ENCODE data around the gene AP4M1. TPM values are rescaled to one million over a fixed set of nuclear protein-coding genes. Genes with fewer than 3 reads are reported as not detected.

AP4M1 gene
- total and polyA plus RNA-seq, 3 donors from 2014 or later = 39.1 to 54.7 (median 51.3) TPM

DNA sequence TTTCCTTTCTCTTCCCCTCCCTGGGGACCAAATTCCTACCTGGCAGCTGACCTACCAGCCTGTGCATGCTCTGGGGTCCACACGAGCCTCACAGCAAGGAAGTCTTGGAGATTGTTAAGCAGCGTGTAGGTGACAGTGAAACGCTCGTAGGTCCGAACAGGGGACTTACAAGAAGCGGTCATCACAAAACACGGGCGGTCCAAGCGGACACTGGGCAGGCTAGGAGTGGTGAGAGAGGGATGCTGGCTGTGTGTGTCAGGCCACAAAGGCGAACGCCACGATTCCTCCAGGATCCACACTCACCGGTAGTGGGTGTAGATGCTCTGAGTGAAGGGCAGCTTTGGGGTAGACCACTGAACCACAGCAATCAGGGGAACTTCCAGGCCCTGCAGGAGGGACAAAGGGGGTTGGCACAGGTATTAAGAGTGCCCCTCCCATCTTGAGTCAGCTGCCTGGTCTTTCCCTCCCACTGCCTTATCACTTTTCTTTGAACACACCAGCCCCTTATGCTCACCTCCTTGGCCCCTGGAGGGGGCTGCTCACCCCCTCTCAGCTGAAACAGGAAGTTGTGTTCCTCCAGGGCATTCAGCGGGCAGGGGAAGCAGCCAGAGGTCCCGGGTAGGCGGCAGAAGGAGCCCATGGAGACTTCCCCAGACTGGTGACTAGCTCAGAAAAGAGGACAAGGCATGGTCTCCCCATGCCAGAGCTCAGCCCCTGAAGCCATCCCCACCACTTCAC is 55.1 kb downstream of the AP4M1 start:
- no peak for DNase-seq
- Histone ChIP-seq H3K4me1 (peaks cover 8% of the 10 kb centered on the region), H3K9me3 (no peaks in the 10 kb centered on the region), H3K4me3 (no peak overlapping the region), H3K27ac (peak overlapping the region in 1 of 2 donors; percentile 6), H3K27me3 (no peaks in the 10 kb centered on the region), H3K36me3 (ENCODE audit: low read depth, missing control alignments) (no peaks in the 10 kb centered on the region)
- intact Hi-C loops (cut with DNase I; ENCODE audit: low total_unique reads) = no loop called here
- TF ChIP-seq, protein P1, sequence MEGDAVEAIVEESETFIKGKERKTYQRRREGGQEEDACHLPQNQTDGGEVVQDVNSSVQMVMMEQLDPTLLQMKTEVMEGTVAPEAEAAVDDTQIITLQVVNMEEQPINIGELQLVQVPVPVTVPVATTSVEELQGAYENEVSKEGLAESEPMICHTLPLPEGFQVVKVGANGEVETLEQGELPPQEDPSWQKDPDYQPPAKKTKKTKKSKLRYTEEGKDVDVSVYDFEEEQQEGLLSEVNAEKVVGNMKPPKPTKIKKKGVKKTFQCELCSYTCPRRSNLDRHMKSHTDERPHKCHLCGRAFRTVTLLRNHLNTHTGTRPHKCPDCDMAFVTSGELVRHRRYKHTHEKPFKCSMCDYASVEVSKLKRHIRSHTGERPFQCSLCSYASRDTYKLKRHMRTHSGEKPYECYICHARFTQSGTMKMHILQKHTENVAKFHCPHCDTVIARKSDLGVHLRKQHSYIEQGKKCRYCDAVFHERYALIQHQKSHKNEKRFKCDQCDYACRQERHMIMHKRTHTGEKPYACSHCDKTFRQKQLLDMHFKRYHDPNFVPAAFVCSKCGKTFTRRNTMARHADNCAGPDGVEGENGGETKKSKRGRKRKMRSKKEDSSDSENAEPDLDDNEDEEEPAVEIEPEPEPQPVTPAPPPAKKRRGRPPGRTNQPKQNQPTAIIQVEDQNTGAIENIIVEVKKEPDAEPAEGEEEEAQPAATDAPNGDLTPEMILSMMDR (IDR thresholded peaks at IDR 0.05) = no peak
- no peak for TF ChIP-seq POLR2A (IDR thresholded peaks at IDR 0.05)
- WGBS, 2 donors = 69 to 77% methylated on average over 16 of the region's 16 CpGs

DNA sequence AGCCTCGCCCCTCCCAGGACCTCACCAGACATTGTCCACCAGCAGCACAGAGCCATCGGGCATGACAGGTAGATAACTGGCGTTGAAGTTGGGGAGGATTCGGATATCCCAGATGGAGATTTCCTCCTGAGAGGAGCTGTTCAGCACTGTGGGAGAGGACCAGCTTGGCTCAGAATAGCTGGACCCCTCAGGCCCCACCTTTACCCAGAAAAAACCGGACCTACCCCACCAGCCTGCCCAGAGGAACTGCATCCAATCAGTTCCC is 55.6 kb downstream of the AP4M1 start:
- H3K9me3 ChIP-seq = no peaks in the 10 kb centered on the region
- H3K36me3 ChIP-seq (ENCODE audit: low read depth, missing control alignments) = no peaks in the 10 kb centered on the region
- peaks cover 8% of the 10 kb centered on the region for H3K4me1 ChIP-seq
- H3K27ac ChIP-seq = peak overlapping the region in 1 of 2 donors; percentile 6
- H3K4me3 ChIP-seq = no peak overlapping the region
- DNase-seq = no peak
- intact Hi-C loops (cut with DNase I; ENCODE audit: low total_unique reads) = no loop called here
- 52 to 72% methylated on average over 5 of the region's 5 CpGs for WGBS, 2 donors
- H3K27me3 ChIP-seq = no peaks in the 10 kb centered on the region
- TF ChIP-seq, protein P1 (IDR thresholded peaks at IDR 0.05) = no peak
- no peak for TF ChIP-seq POLR2A (IDR thresholded peaks at IDR 0.05)

DNA sequence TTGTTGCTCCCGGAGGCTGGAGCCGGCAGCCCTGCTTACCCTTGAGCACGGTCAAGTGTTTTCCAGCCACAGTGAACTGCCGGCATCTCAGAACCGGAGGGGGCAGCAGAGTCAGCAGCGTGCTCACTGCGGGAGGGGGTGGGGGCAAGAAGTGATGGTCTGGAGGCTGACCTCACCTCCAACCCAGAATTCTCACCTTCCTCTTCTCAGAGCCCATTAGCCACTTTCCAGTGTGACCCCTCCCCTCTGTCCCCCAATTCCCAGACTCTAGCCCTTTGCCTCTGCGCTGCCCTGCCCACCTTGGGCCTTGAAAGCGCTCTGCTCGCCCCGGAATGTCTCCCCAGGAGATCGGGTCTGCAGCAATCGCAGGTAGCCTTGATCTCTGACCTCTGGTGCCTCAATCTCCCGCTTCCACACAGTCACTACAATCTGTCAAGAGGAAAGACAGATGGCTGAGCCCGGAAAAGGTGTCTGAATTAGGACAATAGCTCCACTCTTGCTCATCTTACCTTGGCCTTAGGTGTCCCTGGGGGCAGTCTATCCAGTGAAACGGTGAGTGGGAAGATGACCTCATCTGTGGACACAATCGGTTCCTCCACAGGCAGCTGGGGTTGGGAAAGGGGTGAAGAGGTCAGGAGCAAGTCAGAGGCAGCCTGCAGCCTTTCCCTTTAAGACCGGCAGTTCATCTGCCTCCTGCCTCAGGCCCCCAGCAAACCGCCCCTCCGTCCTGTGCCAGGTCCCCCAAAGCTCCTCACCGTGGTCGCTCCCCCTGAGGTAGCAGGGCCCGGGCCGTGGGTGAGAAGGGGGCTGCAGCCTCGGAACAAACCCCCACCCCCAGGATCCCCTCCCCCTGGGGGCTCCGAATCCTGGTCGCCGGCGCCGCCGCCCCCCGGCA is 56.1 kb downstream of the AP4M1 start:
- 17 to 21% methylated on average over 16 to 32 of the region's 32 CpGs for WGBS, 2 donors
- Histone ChIP-seq H3K4me1 (peaks cover 8% of the 10 kb centered on the region), H3K27me3 (no peaks in the 10 kb centered on the region), H3K36me3 (ENCODE audit: low read depth, missing control alignments) (no peaks in the 10 kb centered on the region), H3K9me3 (no peaks in the 10 kb centered on the region), H3K27ac (peak overlapping the region; percentile 73 to 77), H3K4me3 (peak overlapping the region; percentile 86 to 98)
- DNase-seq = peak; percentile 57
- intact Hi-C loops (cut with DNase I; ENCODE audit: low total_unique reads) = no loop called here
- TF ChIP-seq, protein P1 (IDR thresholded peaks at IDR 0.05) = peak in 1 of 3 experiments; percentile 5
- no peak for TF ChIP-seq POLR2A (IDR thresholded peaks at IDR 0.05)

MicroRNAs within 50 kb of the gene (microRNA counts, 767-probe panel; counts per million panel counts)
- microRNA hsa-miR-106b-5p (0 to 152 counts per million in 2 donors), microRNA hsa-miR-25-3p (8,146 to 9,123 counts per million in 2 donors), microRNA hsa-miR-93-5p (7,252 to 7,481 counts per million in 2 donors)

Small RNA genes within 50 kb of the gene (microRNA-seq; reads per million reads assigned to microRNA genes)
- gene MIR106B (ENCODE audit: borderline number of aligned reads in 2 of 2, borderline replicate concordance in 1 of 2) = 740 to 810 reads per million in 2 donors
- 336 to 483 reads per million in 2 donors for gene MIR25 (ENCODE audit: borderline number of aligned reads in 2 of 2, borderline replicate concordance in 1 of 2)
- gene MIR4658 (ENCODE audit: borderline number of aligned reads in 2 of 2, borderline replicate concordance in 1 of 2) = 0.69 to 1.4 reads per million in 2 donors
- gene MIR93 (ENCODE audit: borderline number of aligned reads in 2 of 2, borderline replicate concordance in 1 of 2) = 1,194 to 2,155 reads per million in 2 donors

Small RNA genes within 50 kb of the gene (small RNA-seq; reads per million reads assigned to genes)
- gene MIR106B = 7.0 to 9.5 reads per million in 2 donors
- gene MIR25 = 218 to 222 reads per million in 2 donors
- gene MIR93 = 11.5 to 13.8 reads per million in 2 donors

Other genes starting within 250 kb of the AP4M1 start
- gene OR2AE1, start 224.6 kb upstream of the AP4M1 start, total RNA-seq = not detected
- gene OR2AE1, start 224.6 kb upstream of the AP4M1 start, polyA plus RNA-seq (ENCODE audit: insufficient read depth, low read depth, low replicate concordance) = not detected
- 10 to 100 TPM; 56.1 to 59.7 TPM for gene TRIM4, start 182.1 kb upstream of the AP4M1 start, total RNA-seq
- 26.1 TPM for gene TRIM4, start 182.1 kb upstream of the AP4M1 start, polyA plus RNA-seq (ENCODE audit: insufficient read depth, low read depth, low replicate concordance)
- gene GJC3, start 172.0 kb upstream of the AP4M1 start, total RNA-seq = under 1 TPM; 0.43 to 0.71 TPM
- gene GJC3, start 172.0 kb upstream of the AP4M1 start, polyA plus RNA-seq (ENCODE audit: insufficient read depth, low read depth, low replicate concordance) = 0.79 TPM
- 10 to 100 TPM; 42.1 to 81.2 TPM for gene AZGP1, start 125.6 kb upstream of the AP4M1 start, total RNA-seq
- 60.5 TPM for gene AZGP1, start 125.6 kb upstream of the AP4M1 start, polyA plus RNA-seq (ENCODE audit: insufficient read depth, low read depth, low replicate concordance)
- 10 to 100 TPM; 65.3 to 71.3 TPM for gene ZKSCAN1, start 86.0 kb upstream of the AP4M1 start, total RNA-seq
- gene ZKSCAN1, start 86.0 kb upstream of the AP4M1 start, polyA plus RNA-seq (ENCODE audit: insufficient read depth, low read depth, low replicate concordance) = 30.7 TPM
- 10 to 100 TPM; 36.3 to 50.3 TPM for gene ZSCAN21, start 51.9 kb upstream of the AP4M1 start, total RNA-seq
- 21.3 TPM for gene ZSCAN21, start 51.9 kb upstream of the AP4M1 start, polyA plus RNA-seq (ENCODE audit: insufficient read depth, low read depth, low replicate concordance)
- 10 to 100 TPM; 24.7 to 27.7 TPM for gene ZNF3, start 19.9 kb upstream of the AP4M1 start, total RNA-seq
- 23.4 TPM for gene ZNF3, start 19.9 kb upstream of the AP4M1 start, polyA plus RNA-seq (ENCODE audit: insufficient read depth, low read depth, low replicate concordance)
- gene COPS6, start 12.7 kb upstream of the AP4M1 start, total RNA-seq = 10 to 100 TPM; 88.1 to 99.5 TPM
- 141 TPM for gene COPS6, start 12.7 kb upstream of the AP4M1 start, polyA plus RNA-seq (ENCODE audit: insufficient read depth, low read depth, low replicate concordance)
- 10 to 100 TPM; 85.1 to 86.5 TPM for gene MCM7, start 246 bp upstream of the AP4M1 start, total RNA-seq
- gene MCM7, start 246 bp upstream of the AP4M1 start, polyA plus RNA-seq (ENCODE audit: insufficient read depth, low read depth, low replicate concordance) = 137 TPM
- gene TAF6, start 17.7 kb downstream of the AP4M1 start, total RNA-seq = 100 to 1,000 TPM in 1 of 2 donors, 10 to 100 TPM in 1; 99.1 to 108 TPM
- 95.4 TPM for gene TAF6, start 17.7 kb downstream of the AP4M1 start, polyA plus RNA-seq (ENCODE audit: insufficient read depth, low read depth, low replicate concordance)
- gene CNPY4, start 18.0 kb downstream of the AP4M1 start, total RNA-seq = 10 to 100 TPM; 14.3 to 19.3 TPM
- gene CNPY4, start 18.0 kb downstream of the AP4M1 start, polyA plus RNA-seq (ENCODE audit: insufficient read depth, low read depth, low replicate concordance) = 22.2 TPM
- gene MBLAC1, start 25.3 kb downstream of the AP4M1 start, total RNA-seq = 10 to 100 TPM in 1 of 2 donors, 1 to 10 TPM in 1; 7.2 to 10.2 TPM
- gene MBLAC1, start 25.3 kb downstream of the AP4M1 start, polyA plus RNA-seq (ENCODE audit: insufficient read depth, low read depth, low replicate concordance) = 2.9 TPM
- 100 to 1,000 TPM; 144 to 179 TPM for gene LAMTOR4, start 47.3 kb downstream of the AP4M1 start, total RNA-seq
- 136 TPM for gene LAMTOR4, start 47.3 kb downstream of the AP4M1 start, polyA plus RNA-seq (ENCODE audit: insufficient read depth, low read depth, low replicate concordance)
- 10 to 100 TPM; 57.5 to 78.7 TPM for gene TRAPPC14, start 57.1 kb downstream of the AP4M1 start, total RNA-seq
- 71.8 TPM for gene TRAPPC14, start 57.1 kb downstream of the AP4M1 start, polyA plus RNA-seq (ENCODE audit: insufficient read depth, low read depth, low replicate concordance)
- gene GAL3ST4, start 67.0 kb downstream of the AP4M1 start, total RNA-seq = 10 to 100 TPM; 11.6 to 12.4 TPM
- gene GAL3ST4, start 67.0 kb downstream of the AP4M1 start, polyA plus RNA-seq (ENCODE audit: insufficient read depth, low read depth, low replicate concordance) = 8.9 TPM
- 10 to 100 TPM; 12.7 to 20.7 TPM for gene GPC2, start 75.7 kb downstream of the AP4M1 start, total RNA-seq
- gene GPC2, start 75.7 kb downstream of the AP4M1 start, polyA plus RNA-seq (ENCODE audit: insufficient read depth, low read depth, low replicate concordance) = 17.7 TPM
- 100 to 1,000 TPM; 105 to 224 TPM for gene STAG3, start 76.3 kb downstream of the AP4M1 start, total RNA-seq
- 281 TPM for gene STAG3, start 76.3 kb downstream of the AP4M1 start, polyA plus RNA-seq (ENCODE audit: insufficient read depth, low read depth, low replicate concordance)
- 1 to 10 TPM; 3.0 to 3.3 TPM for gene PVRIG, start 118.3 kb downstream of the AP4M1 start, total RNA-seq
- gene PVRIG, start 118.3 kb downstream of the AP4M1 start, polyA plus RNA-seq (ENCODE audit: insufficient read depth, low read depth, low replicate concordance) = 2.6 TPM
- 1 to 10 TPM; 2.8 to 5.7 TPM for gene SPDYE3, start 206.1 kb downstream of the AP4M1 start, total RNA-seq
- 3.9 TPM for gene SPDYE3, start 206.1 kb downstream of the AP4M1 start, polyA plus RNA-seq (ENCODE audit: insufficient read depth, low read depth, low replicate concordance)